WERI-Rb-1 (cell line): ENCODE results near the gene TNIK.
"Not testable (repeated sequence)": the region's sequence is repeated elsewhere in the genome, so short reads cannot be mapped to it uniquely, and the experiment has no call there.

Source experiments
- DNase-seq: peaks from one replicate; pipeline ENCODE4 v3.0.0-alpha.2; 2020
- H3K27ac ChIP-seq: fragments of 250-450 bp; sonication (Bioruptor Pico); 2 replicates; pipeline ENCODE4 v1.5.1; 2020; ENCODE audit warnings: mild to moderate bottlenecking, moderate library complexity
- H3K27me3 ChIP-seq: fragments of 250-450 bp; sonication (Bioruptor Pico); 2 replicates; pipeline ENCODE4 v1.5.1; 2021; ENCODE audit warnings: mild to moderate bottlenecking, low read depth, moderate library complexity; ENCODE audit not compliant: insufficient read depth, severe bottlenecking
- H3K36me3 ChIP-seq: fragments of 250-450 bp; sonication (Bioruptor Pico); 2 replicates; pipeline ENCODE4 v1.5.1; 2020; ENCODE audit warnings: mild to moderate bottlenecking, moderate library complexity
- H3K4me3 ChIP-seq: 2 replicates; pipeline ENCODE4 v1.5.1; 2011; ENCODE audit warnings: low read depth, mild to moderate bottlenecking, control low read depth, low read length
- H3K9me3 ChIP-seq: fragments of 250-450 bp; sonication (Bioruptor Pico); 2 replicates; pipeline ENCODE4 v1.5.1; 2021; ENCODE audit warnings: mild to moderate bottlenecking, moderate library complexity; ENCODE audit not compliant: severe bottlenecking
- CTCF ChIP-seq: IDR thresholded peaks from 2 replicates; pipeline ENCODE4 v1.5.1; 2011; ENCODE audit warnings: low read depth, mild to moderate bottlenecking, control low read depth, inconsistent platforms, low read length

The TNIK gene

GRCh38 chr3:171451915-171452314, 8.3 kb downstream of the TNIK start:
- Histone ChIP-seq H3K9me3 (no peaks in the 10 kb centered on the region), H3K4me3 (no peak overlapping the region), H3K27me3 (no peaks in the 10 kb centered on the region), H3K36me3 (no peaks in the 10 kb centered on the region), H3K27ac (no peak overlapping the region)
- no peak for TF ChIP-seq CTCF
- DNase-seq, result no peak

DNA sequence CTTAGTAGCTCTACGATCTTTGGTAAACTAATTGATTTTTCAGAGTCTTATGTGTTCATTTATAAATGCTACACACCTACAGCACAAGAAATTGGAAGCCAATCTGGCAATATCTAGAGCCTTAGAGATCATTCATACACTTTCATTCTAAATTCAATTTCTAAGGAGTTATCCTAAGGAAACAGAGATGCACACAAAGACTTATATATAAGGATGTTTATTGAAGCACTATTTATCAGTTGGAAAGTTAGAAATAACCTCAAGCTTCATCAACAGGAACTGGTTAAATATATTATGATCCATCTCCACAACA, 12.7 kb downstream of the TNIK start:
- not testable (repeated sequence) for H3K36me3 ChIP-seq, H3K27ac ChIP-seq, DNase-seq, H3K4me3 ChIP-seq, H3K9me3 ChIP-seq, H3K27me3 ChIP-seq

GRCh38 chr3:171446801-171447578, 13.2 kb downstream of the TNIK start:
- Histone ChIP-seq H3K4me3 (no peak overlapping the region), H3K9me3 (no peaks in the 10 kb centered on the region), H3K27ac (no peak overlapping the region), H3K27me3 (no peaks in the 10 kb centered on the region), H3K36me3 (no peaks in the 10 kb centered on the region)
- TF ChIP-seq CTCF, result no peak
- no peak for DNase-seq

- Histone ChIP-seq H3K27ac (no peak overlapping the region), H3K4me3 (no peak overlapping the region), H3K27me3 (no peaks in the 10 kb centered on the region), H3K9me3 (no peaks in the 10 kb centered on the region), H3K36me3 (no peaks in the 10 kb centered on the region)
- no peak for TF ChIP-seq CTCF
- DNase-seq, result no peak
Measured at GRCh38 chr3:171446301-171446700, 13.9 kb downstream of the TNIK start.

DNA sequence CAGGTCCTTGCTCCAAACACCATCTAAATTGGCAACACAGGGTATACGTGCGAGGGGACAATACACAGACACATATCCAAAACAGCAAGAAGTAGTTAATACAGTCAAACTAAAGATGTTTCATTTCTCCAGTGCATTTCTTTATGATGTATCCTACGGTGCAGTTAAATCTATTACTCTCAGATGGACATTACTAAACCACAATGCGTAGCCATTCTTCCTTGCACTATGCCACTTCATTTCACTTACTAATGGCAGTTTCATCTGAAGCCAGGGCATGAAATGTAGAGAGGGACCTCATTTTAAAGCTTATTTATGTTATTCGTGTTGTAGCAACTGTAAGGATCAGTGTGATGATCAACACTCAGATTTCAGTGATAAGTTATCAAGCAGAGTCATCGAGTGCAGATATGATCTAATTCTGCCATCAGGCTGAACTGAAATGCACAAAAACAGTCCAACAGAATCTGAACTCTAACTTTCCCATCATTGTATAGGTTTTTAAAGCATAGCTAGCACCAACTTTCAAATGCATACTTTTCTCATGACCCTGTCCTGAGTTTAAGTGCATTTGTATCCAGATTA, 14.5 kb downstream of the TNIK start:
- H3K9me3 ChIP-seq, result no peaks in the 10 kb centered on the region
- no peak overlapping the region for H3K27ac ChIP-seq
- no peaks in the 10 kb centered on the region for H3K36me3 ChIP-seq
- no peak for DNase-seq
- H3K4me3 ChIP-seq, result no peak overlapping the region
- no peaks in the 10 kb centered on the region for H3K27me3 ChIP-seq
- no peak for TF ChIP-seq CTCF

- H3K4me3 ChIP-seq, result no peak overlapping the region
- H3K9me3 ChIP-seq, result no peaks in the 10 kb centered on the region
- no peaks in the 10 kb centered on the region for H3K36me3 ChIP-seq
- TF ChIP-seq CTCF, result no peak
- H3K27ac ChIP-seq, result no peak overlapping the region
- no peaks in the 10 kb centered on the region for H3K27me3 ChIP-seq
- DNase-seq, result no peak
Measured at GRCh38 chr3:171444001-171444690, 16.1 kb downstream of the TNIK start.
